Gastroesophageal sphincter (tissue), 3 donors: Measurements from ENCODE around the gene RNF40.

Experiments
- EP300 ChIP-seq: sonication (generic); formaldehyde crosslinking; IDR thresholded peaks from one replicate; pipeline ENCODE4 v1.6.1; 2017; ENCODE audit warnings: antibody characterized with exemption, mild to moderate bottlenecking
- POLR2A ChIP-seq, 2 donors: fragments of 450-650 bp; IDR thresholded peaks; one replicate each; pipeline ENCODE4 v1.6.1; 2017; ENCODE audit warnings: antibody characterized with exemption in 2 of 2, mild to moderate bottlenecking in 2 of 2, moderate library complexity in 1 of 2
- TF ChIP-seq, protein P1 (sequence below), 4 experiments: fragments of 200-600 bp in 2 of 4; fragments of 450-650 bp in 2 of 4; sonication (generic) in 1 of 4; IDR thresholded peaks; one replicate each; pipeline ENCODE4 v1.5.1; 2017 to 2019; ENCODE audit warnings: antibody characterized with exemption in 4 of 4, mild to moderate bottlenecking in 2 of 4, moderate library complexity in 2 of 4

DNA sequence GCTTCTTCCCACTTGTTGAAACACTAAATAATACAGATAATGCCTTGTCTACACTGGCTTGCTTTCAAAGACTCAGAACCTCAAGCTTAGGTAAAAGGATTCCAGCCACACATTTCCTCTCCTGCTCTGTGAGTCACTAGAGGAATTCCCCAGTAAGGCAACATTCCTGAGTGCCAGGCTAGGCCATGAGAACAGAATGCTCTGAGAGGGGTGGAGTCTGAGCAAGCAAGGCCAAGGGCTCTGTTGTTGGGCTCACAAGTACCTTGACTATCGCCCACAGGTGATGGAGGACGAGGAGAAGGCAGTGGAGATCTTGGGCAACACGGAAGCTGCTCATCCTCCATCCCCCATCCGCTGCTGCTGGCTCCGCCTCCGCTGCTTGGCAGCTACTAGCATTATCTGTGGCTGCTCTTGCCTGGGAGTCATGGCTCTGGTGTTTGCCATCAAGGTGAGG lies 20.6 kb upstream of the RNF40 start:
- TF ChIP-seq, protein P1, sequence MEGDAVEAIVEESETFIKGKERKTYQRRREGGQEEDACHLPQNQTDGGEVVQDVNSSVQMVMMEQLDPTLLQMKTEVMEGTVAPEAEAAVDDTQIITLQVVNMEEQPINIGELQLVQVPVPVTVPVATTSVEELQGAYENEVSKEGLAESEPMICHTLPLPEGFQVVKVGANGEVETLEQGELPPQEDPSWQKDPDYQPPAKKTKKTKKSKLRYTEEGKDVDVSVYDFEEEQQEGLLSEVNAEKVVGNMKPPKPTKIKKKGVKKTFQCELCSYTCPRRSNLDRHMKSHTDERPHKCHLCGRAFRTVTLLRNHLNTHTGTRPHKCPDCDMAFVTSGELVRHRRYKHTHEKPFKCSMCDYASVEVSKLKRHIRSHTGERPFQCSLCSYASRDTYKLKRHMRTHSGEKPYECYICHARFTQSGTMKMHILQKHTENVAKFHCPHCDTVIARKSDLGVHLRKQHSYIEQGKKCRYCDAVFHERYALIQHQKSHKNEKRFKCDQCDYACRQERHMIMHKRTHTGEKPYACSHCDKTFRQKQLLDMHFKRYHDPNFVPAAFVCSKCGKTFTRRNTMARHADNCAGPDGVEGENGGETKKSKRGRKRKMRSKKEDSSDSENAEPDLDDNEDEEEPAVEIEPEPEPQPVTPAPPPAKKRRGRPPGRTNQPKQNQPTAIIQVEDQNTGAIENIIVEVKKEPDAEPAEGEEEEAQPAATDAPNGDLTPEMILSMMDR (IDR thresholded peaks at IDR 0.05), result no peak
- TF ChIP-seq POLR2A (IDR thresholded peaks at IDR 0.05), result no peak
- no peak for TF ChIP-seq EP300
